ENCODE measurements around the gene POMZP3. TPM values are rescaled to one million over a fixed set of nuclear protein-coding genes. Genes with fewer than 3 reads are reported as not detected.
"Not testable (repeated sequence)": the region's sequence is repeated elsewhere in the genome, so short reads cannot be mapped to it uniquely, and the experiment has no call there.

Gene POMZP3
- total and polyA plus RNA-seq, 9 donors, result 3.4 to 17.8 (median 10.9) TPM

- not testable (repeated sequence) for H3K27me3 ChIP-seq (ENCODE audit: control insufficient read depth, insufficient read depth, low read length); H3K36me3 ChIP-seq (ENCODE audit: control insufficient read depth, insufficient read depth, low read length); H3K4me1 ChIP-seq (ENCODE audit: control insufficient read depth, insufficient read depth, low read length); H3K9me3 ChIP-seq (replicated peaks; ENCODE audit: control insufficient read depth, low read depth, low read length); H3K4me3 ChIP-seq (ENCODE audit: low read length); H3K27ac ChIP-seq (ENCODE audit: low read length)
- peak; percentile 12 for DNase-seq
- WGBS (ENCODE audit: insufficient coverage), result no CpG with 5 or more reads among the region's 3 CpGs
Observed at GRCh38 chr7:76613783-76614182, 13.3 kb downstream of the POMZP3 start.

- DNase-seq; H3K27me3 ChIP-seq (ENCODE audit: control insufficient read depth, insufficient read depth, low read length); H3K4me3 ChIP-seq (ENCODE audit: low read length); H3K4me1 ChIP-seq (ENCODE audit: control insufficient read depth, insufficient read depth, low read length); H3K9me3 ChIP-seq (replicated peaks; ENCODE audit: control insufficient read depth, low read depth, low read length); H3K36me3 ChIP-seq (ENCODE audit: control insufficient read depth, insufficient read depth, low read length); H3K27ac ChIP-seq (ENCODE audit: low read length): not testable (repeated sequence)
- WGBS (ENCODE audit: insufficient coverage), result no CpG with 5 or more reads among the region's 3 CpGs
Observed at GRCh38 chr7:76612232-76612631, 14.8 kb downstream of the POMZP3 start.

- DNase-seq; H3K36me3 ChIP-seq (ENCODE audit: control insufficient read depth, insufficient read depth, low read length); H3K4me1 ChIP-seq (ENCODE audit: control insufficient read depth, insufficient read depth, low read length); H3K9me3 ChIP-seq (replicated peaks; ENCODE audit: control insufficient read depth, low read depth, low read length); H3K4me3 ChIP-seq (ENCODE audit: low read length); H3K27ac ChIP-seq (ENCODE audit: low read length); H3K27me3 ChIP-seq (ENCODE audit: control insufficient read depth, insufficient read depth, low read length): not testable (repeated sequence)
- no CpG with 5 or more reads among the region's 10 CpGs for WGBS (ENCODE audit: insufficient coverage)
Observed at GRCh38 chr7:76609864-76610263, 17.2 kb downstream of the POMZP3 start.

GRCh38 chr7:76608469-76608868, 18.6 kb downstream of the POMZP3 start:
- not testable (repeated sequence) for H3K27me3 ChIP-seq (ENCODE audit: control insufficient read depth, insufficient read depth, low read length); H3K4me1 ChIP-seq (ENCODE audit: control insufficient read depth, insufficient read depth, low read length); H3K27ac ChIP-seq (ENCODE audit: low read length); H3K36me3 ChIP-seq (ENCODE audit: control insufficient read depth, insufficient read depth, low read length); DNase-seq; H3K9me3 ChIP-seq (replicated peaks; ENCODE audit: control insufficient read depth, low read depth, low read length); H3K4me3 ChIP-seq (ENCODE audit: low read length)
- 100% methylated on average over 3 of the region's 7 CpGs for WGBS (ENCODE audit: insufficient coverage)

GRCh38 chr7:76606027-76606426, 21.1 kb downstream of the POMZP3 start:
- H3K4me1 ChIP-seq (ENCODE audit: control insufficient read depth, insufficient read depth, low read length); H3K4me3 ChIP-seq (ENCODE audit: low read length); H3K36me3 ChIP-seq (ENCODE audit: control insufficient read depth, insufficient read depth, low read length); H3K9me3 ChIP-seq (replicated peaks; ENCODE audit: control insufficient read depth, low read depth, low read length); H3K27ac ChIP-seq (ENCODE audit: low read length); H3K27me3 ChIP-seq (ENCODE audit: control insufficient read depth, insufficient read depth, low read length): not testable (repeated sequence)
- whole genome bisulfite sequencing (ENCODE audit: insufficient coverage), result 0% methylated on average over 2 of the region's 6 CpGs
- peak; percentile 81 for DNase-seq

GRCh38 chr7:76600650-76601049, 26.4 kb downstream of the POMZP3 start:
- not testable (repeated sequence) for H3K27me3 ChIP-seq (ENCODE audit: control insufficient read depth, insufficient read depth, low read length); H3K36me3 ChIP-seq (ENCODE audit: control insufficient read depth, insufficient read depth, low read length); H3K9me3 ChIP-seq (replicated peaks; ENCODE audit: control insufficient read depth, low read depth, low read length); H3K4me3 ChIP-seq (ENCODE audit: low read length); H3K27ac ChIP-seq (ENCODE audit: low read length); DNase-seq; H3K4me1 ChIP-seq (ENCODE audit: control insufficient read depth, insufficient read depth, low read length)
- WGBS (ENCODE audit: insufficient coverage), result no CpG with 5 or more reads among the region's 3 CpGs

GRCh38 chr7:76600116-76600482, 27.0 kb downstream of the POMZP3 start:
- H3K27ac ChIP-seq (ENCODE audit: low read length); H3K9me3 ChIP-seq (replicated peaks; ENCODE audit: control insufficient read depth, low read depth, low read length); DNase-seq; H3K4me1 ChIP-seq (ENCODE audit: control insufficient read depth, insufficient read depth, low read length); H3K27me3 ChIP-seq (ENCODE audit: control insufficient read depth, insufficient read depth, low read length); H3K4me3 ChIP-seq (ENCODE audit: low read length); H3K36me3 ChIP-seq (ENCODE audit: control insufficient read depth, insufficient read depth, low read length): not testable (repeated sequence)
- WGBS (ENCODE audit: insufficient coverage), result no CpG with 5 or more reads among the region's 2 CpGs

GRCh38 chr7:76598590-76599264, 28.4 kb downstream of the POMZP3 start:
- not testable (repeated sequence) for DNase-seq; H3K27ac ChIP-seq (ENCODE audit: low read length); H3K4me1 ChIP-seq (ENCODE audit: control insufficient read depth, insufficient read depth, low read length); H3K4me3 ChIP-seq (ENCODE audit: low read length); H3K9me3 ChIP-seq (replicated peaks; ENCODE audit: control insufficient read depth, low read depth, low read length); H3K36me3 ChIP-seq (ENCODE audit: control insufficient read depth, insufficient read depth, low read length); H3K27me3 ChIP-seq (ENCODE audit: control insufficient read depth, insufficient read depth, low read length)

GRCh38 chr7:76597288-76597687, 29.8 kb downstream of the POMZP3 start:
- WGBS (ENCODE audit: insufficient coverage), result no CpG with 5 or more reads among the region's 1 CpG
- not testable (repeated sequence) for H3K9me3 ChIP-seq (replicated peaks; ENCODE audit: control insufficient read depth, low read depth, low read length); H3K4me1 ChIP-seq (ENCODE audit: control insufficient read depth, insufficient read depth, low read length); H3K27ac ChIP-seq (ENCODE audit: low read length); H3K4me3 ChIP-seq (ENCODE audit: low read length); H3K36me3 ChIP-seq (ENCODE audit: control insufficient read depth, insufficient read depth, low read length); H3K27me3 ChIP-seq (ENCODE audit: control insufficient read depth, insufficient read depth, low read length); DNase-seq

GRCh38 chr7:76592694-76593093, 34.4 kb downstream of the POMZP3 start:
- not testable (repeated sequence) for H3K4me1 ChIP-seq (ENCODE audit: control insufficient read depth, insufficient read depth, low read length); H3K9me3 ChIP-seq (replicated peaks; ENCODE audit: control insufficient read depth, low read depth, low read length); DNase-seq; H3K4me3 ChIP-seq (ENCODE audit: low read length); H3K36me3 ChIP-seq (ENCODE audit: control insufficient read depth, insufficient read depth, low read length); H3K27me3 ChIP-seq (ENCODE audit: control insufficient read depth, insufficient read depth, low read length); H3K27ac ChIP-seq (ENCODE audit: low read length)
- no CpG with 5 or more reads among the region's 2 CpGs for WGBS (ENCODE audit: insufficient coverage)

GRCh38 chr7:76591602-76592304, 35.3 kb downstream of the POMZP3 start:
- H3K4me1 ChIP-seq (ENCODE audit: control insufficient read depth, insufficient read depth, low read length); H3K9me3 ChIP-seq (replicated peaks; ENCODE audit: control insufficient read depth, low read depth, low read length); H3K27ac ChIP-seq (ENCODE audit: low read length); DNase-seq; H3K36me3 ChIP-seq (ENCODE audit: control insufficient read depth, insufficient read depth, low read length); H3K4me3 ChIP-seq (ENCODE audit: low read length); H3K27me3 ChIP-seq (ENCODE audit: control insufficient read depth, insufficient read depth, low read length): not testable (repeated sequence)
- 80% methylated on average over 2 of the region's 2 CpGs for WGBS (ENCODE audit: insufficient coverage)
